RWPE1 (cell line): ENCODE data around the gene DVL1.
A peak's percentile ranks its signal among the peaks of the same experiment; 100 is the strongest.

ENCODE experiments used
- CTCF ChIA-PET: fragments of 350-600 bp; sonication (Branson Sonifier 250); formaldehyde crosslinking; extraction: SDS; loops from one replicate; lab custom pipeline; 2021; lab: Yijun Ruan, JAX
- POLR2A ChIA-PET: fragments of 400-600 bp; formaldehyde crosslinking; extraction: SDS; loops from one replicate; lab custom pipeline; 2020; ENCODE audit warnings: antibody characterized with exemption; ENCODE audit not compliant: low non-redundant PET; lab: Yijun Ruan, JAX
- DNase-seq: peaks from one replicate; pipeline ENCODE4 v3.0.0; 2012; ENCODE audit warnings: low spot score
- H3K27ac ChIP-seq: fragments of 450-650 bp; 2 replicates; pipeline ENCODE4 v1.5.1; 2017
- TF ChIP-seq, protein P1 (sequence below): fragments of 450-650 bp; conservative IDR thresholded peaks from 2 replicates; pipeline ENCODE4 v1.5.1; 2017; ENCODE audit warnings: low read depth, mild to moderate bottlenecking

The DVL1 gene

GRCh38 chr1:1328254-1328653 is 21.0 kb downstream of the DVL1 start:
- no peak for DNase-seq
- POLR2A ChIA-PET: no interaction called here
- H3K27ac ChIP-seq: peak overlapping the region; percentile 89
- CTCF ChIA-PET: no interaction called here
- TF ChIP-seq, protein P1, sequence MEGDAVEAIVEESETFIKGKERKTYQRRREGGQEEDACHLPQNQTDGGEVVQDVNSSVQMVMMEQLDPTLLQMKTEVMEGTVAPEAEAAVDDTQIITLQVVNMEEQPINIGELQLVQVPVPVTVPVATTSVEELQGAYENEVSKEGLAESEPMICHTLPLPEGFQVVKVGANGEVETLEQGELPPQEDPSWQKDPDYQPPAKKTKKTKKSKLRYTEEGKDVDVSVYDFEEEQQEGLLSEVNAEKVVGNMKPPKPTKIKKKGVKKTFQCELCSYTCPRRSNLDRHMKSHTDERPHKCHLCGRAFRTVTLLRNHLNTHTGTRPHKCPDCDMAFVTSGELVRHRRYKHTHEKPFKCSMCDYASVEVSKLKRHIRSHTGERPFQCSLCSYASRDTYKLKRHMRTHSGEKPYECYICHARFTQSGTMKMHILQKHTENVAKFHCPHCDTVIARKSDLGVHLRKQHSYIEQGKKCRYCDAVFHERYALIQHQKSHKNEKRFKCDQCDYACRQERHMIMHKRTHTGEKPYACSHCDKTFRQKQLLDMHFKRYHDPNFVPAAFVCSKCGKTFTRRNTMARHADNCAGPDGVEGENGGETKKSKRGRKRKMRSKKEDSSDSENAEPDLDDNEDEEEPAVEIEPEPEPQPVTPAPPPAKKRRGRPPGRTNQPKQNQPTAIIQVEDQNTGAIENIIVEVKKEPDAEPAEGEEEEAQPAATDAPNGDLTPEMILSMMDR: no peak

- TF ChIP-seq, protein P1: no peak
- peak overlapping the region; percentile 89 for H3K27ac ChIP-seq
- POLR2A ChIA-PET: no interaction called here
- DNase-seq: no peak
- CTCF ChIA-PET: interaction anchor here (1.5 kb wide), 1 partner anchor 17 kb away, joined by 3 read pairs; no protein-coding TSS in a partner anchor
Measured at GRCh38 chr1:1327291-1327690, 21.9 kb downstream of the DVL1 start.

GRCh38 chr1:1326075-1326605 is 23.1 kb downstream of the DVL1 start:
- peak overlapping the region; percentile 89 for H3K27ac ChIP-seq
- ChIA-PET CTCF (interaction anchor here (0.5 to 1.5 kb wide), 4 partner anchors 17 to 387 kb away, joined by 3 to 4 read pairs (median 3); no protein-coding TSS in a partner anchor), POLR2A (interaction anchor here (1.0 kb wide), 1 partner anchor 44 kb away, joined by 4 read pairs; no protein-coding TSS in a partner anchor)
- TF ChIP-seq, protein P1: no peak
- no peak for DNase-seq

DNA sequence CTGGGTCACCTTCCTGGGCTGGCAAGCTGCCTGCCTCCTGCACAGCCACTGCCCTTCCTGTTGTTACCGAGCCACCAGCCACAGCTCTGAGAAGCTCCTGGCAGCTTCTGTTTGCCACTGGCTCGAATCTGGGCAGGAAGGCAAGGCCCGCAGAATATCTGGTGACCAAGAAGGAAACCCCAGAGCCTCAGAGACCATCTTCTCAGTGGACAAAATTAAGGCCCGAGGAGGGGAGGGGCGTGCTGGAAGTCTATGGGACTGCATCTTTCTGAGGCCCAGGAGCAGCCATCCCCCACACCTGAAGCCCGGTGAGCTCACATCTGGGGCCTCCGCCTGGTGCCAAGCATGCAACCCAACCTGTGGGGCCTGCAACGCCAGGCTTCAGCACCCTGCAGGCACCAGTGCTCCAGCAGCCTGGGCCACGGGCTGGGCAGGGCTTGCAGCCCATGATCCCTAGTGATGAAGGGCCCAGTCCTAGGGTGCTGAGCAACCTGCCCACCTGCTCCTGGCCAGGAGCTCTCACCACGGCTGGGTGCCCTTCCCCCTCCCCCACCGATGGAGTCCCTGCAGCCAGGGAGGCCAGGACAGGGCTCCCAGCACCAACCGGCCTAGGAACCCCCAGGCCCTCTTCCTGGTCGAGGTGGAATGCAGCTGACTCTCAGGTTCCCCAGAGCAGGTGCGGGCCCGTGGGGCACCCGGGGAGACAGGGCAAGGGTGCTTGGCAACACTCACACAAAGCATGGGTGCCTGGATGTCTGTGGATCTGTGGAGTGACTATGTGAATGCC is 23.7 kb downstream of the DVL1 start:
- TF ChIP-seq, protein P1: no peak
- H3K27ac ChIP-seq: peak overlapping the region; percentile 89
- POLR2A ChIA-PET: interaction anchor here (1.0 kb wide), 1 partner anchor 43 kb away, joined by 4 read pairs; no protein-coding TSS in a partner anchor
- CTCF ChIA-PET: interaction anchor here (0.5 to 1.5 kb wide), 3 partner anchors 19 to 386 kb away, joined by 3 read pairs; no protein-coding TSS in a partner anchor
- no peak for DNase-seq

DNA sequence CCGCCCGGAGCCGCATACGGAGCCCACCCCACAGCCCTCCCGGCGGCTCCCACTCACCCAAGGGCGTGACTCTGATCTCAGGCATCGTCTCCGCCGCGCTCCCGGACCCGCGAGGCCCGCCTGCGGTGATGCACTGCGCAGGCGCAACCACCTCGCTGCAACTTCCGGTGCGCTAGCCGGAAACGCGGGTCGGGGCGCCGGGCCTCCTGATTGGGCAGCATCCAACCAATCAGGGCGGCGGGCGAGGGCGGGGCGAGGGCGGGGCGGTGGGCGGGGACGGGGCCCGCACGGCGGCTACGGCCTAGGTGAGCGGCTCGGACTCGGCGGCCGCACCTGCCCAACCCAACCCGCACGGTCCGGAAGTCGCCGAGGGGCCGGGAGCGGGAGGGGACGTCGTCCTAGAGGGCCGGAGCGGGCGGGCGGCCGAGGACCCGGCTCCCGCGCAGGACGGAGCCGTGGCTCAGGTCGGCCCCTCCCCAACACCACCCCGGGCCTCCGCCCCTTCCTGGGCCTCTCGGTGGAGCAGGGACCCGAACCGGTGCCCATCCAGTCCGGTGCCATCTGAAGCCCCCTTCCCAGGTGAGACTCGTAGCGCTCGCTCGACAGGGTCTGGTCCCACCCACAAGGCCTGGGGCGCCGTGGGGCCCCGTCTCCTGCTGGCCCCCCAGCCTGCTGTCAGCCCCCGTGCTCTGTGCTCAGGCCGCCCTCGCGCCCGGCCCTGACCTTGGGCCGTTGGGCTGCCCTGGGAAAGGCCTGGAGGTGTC is 24.5 kb downstream of the DVL1 start, which contains the start of the genes CPTP and INTS11:
TSS of gene CPTP (plus strand) at position 279 of the 764 bp plus-strand sequence. CDS start 2,109 bp downstream, outside the sequence.
TSS of gene INTS11 (minus strand) at position 137 of the 764 bp plus-strand sequence. CDS start at position 85, 52 bp downstream.
- TF ChIP-seq, protein P1: no peak
- ChIA-PET POLR2A (no interaction called here), CTCF (no interaction called here)
- DNase-seq: peak; percentile 95
- peak within 1 kb of the TSS; percentile 89 for H3K27ac ChIP-seq
